GM20431 (cell line): ENCODE results near the gene PRKG1.
"Not testable (repeated sequence)": the region's sequence is repeated elsewhere in the genome, so short reads cannot be mapped to it uniquely, and the experiment has no call there.

Experiments
- in situ Hi-C: fragments of 300-500 bp; cut with MseI, MboI; formaldehyde crosslinking; loops from one replicate; pipeline ENCODE4 v1.15.0; 2020; ENCODE audit warnings: low sequenced_read_pairs; ENCODE audit not compliant: unreplicated experiment

The PRKG1 gene

DNA sequence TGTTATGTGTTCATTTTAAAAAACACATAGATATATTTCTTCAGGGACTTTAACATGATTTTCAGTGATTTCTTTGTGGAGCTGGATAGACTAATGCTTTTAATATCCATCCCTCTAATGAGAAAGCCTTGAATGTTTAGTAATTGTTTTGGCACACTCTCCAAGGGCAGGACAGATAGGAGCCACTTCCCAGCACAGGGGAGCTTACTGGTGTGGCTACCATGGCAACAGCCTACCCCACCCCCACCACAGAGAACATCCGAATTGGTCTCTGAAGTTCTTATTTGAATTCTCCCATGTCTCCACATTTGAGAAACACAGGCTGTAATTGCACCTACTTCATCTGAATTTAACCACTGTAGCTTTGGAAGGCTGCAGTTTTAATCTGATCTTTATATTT, 87.7 kb downstream of the PRKG1 start:
- in situ Hi-C loops: no loop called here

DNA sequence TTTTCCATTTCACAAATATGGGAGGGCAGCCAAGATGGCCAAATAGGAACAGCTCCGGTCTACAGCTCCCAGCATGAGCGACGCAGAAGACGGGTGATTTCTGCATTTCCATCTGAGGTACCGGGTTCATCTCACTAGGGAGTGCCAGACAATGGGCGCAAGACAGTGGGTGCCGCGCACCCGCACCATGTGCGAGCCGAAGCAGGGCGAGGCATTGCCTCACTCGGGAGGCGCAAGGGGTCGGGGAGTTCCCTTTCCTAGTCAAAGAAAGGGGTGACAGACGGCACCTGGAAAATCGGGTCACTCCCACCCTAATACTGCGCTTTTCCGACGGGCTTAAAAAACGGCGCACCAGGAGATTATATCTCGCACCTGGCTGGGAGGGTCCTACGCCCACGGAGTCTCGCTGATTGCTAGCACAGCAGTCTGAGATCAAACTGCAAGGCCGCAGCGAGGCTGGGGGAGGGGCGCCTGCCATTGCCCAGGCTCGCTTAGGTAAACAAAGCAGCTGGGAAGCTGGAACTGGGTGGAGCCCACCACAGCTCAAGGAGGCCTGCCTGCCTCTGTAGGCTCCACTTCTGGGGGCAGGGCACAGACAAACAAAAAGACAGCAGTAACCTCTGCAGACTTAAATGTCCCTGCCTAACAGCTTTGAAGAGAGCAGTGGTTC, 89.2 kb downstream of the PRKG1 start:
- in situ Hi-C loops: not testable (repeated sequence)

DNA sequence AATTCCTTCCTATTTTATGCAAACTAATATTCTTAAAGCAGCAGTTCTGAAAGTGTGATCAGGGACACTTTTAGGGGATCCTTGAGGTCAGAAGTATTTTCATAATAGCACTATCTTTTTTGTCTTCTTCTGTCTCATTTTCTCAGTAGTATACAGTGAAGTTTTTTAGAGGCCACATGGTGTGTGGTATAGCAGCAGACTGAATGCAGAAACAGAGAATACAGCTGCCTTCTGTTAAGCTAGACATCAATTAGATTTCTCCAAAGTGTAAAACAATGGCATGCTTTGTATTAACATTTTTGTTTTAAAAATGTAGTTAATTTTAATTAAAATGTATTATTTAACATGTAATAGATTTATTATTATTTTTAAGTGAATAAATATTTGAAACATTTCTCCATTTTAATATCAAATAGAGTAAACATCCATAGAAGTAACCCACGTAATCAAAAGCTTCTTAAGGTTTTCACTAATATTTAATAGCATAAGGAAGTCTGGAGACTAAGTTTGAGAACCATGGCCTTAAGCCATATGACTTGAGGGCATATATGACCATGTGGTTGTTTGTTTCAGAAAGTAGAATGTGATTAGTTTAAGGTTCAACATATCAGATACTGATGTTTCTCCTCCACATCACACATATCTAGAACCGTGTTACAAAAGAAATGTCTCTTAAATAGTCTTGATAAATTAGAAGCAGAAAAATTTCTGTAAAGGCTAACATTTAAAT, 94.0 kb downstream of the PRKG1 start:
- in situ Hi-C loops: no loop called here

DNA sequence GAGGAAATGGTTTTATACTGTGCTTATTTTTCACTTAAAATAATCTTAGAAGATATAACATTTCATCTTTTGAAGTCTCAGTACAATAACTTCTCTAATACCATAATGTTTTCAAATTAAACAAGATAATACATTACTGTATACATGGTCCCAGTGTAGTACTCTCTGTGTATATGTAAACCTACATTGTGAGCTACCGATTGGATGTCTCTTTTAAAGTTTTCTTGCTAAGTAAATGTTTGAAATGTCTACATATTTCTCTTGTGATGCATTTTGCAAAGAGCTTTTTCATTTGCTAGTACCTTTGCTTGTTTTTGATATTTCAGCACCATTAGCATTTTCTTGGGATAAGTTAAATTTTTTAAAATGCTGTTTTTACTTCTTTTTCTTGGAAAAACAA, 94.8 kb downstream of the PRKG1 start:
- in situ Hi-C loops: no loop called here

DNA sequence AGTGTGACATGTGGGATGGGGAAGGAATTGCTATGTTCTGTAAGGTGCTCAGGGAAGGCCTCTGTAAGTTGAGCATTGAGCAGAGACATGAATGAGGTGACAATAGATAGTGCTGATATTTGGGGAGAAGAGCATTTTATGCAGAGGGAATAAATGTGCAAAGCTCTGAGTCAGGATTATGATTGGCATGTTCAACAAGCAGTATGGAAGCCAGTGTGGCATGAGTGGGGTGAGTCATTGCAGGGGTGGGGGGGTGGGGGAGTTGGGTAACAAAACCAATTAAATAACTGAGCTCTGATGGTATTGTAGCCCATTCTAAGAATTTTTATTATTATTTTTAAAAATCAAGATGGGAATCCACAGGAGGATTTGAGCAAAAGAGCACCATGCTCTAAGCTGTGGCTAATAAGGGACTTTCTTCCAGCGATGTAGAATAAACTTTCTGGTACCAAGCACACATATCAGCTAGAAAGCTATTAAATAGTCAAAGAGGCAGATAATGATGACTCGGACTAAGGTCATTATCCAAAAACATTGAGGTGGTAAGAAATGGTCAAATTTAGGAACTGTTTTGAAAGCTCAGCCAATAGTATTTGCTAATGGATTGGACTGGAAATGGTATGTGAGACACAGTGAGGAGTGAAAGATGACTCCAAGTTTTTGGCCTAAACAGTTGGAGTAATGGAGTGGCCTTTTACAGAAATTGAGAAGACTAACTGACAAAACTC, 96.4 kb downstream of the PRKG1 start:
- in situ Hi-C loops: no loop called here

DNA sequence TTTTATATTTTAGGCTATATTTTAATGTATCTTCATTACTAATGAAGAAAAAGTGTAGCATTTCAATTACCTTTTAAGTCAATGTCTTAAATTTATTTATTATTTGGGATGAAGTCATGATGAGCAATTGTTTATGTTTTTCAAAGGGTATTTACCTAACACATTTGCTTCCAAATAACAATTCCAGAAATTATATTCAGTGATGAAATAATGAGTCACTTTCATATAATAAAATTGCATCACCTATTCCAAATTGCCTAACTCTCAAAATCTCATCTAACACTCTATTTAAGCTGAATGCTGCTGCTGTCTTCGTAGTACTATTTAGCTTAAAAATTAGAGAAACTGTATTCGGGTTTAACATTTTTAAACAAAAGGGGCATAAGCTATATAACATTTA, 97.7 kb downstream of the PRKG1 start:
- in situ Hi-C loops: no loop called here

DNA sequence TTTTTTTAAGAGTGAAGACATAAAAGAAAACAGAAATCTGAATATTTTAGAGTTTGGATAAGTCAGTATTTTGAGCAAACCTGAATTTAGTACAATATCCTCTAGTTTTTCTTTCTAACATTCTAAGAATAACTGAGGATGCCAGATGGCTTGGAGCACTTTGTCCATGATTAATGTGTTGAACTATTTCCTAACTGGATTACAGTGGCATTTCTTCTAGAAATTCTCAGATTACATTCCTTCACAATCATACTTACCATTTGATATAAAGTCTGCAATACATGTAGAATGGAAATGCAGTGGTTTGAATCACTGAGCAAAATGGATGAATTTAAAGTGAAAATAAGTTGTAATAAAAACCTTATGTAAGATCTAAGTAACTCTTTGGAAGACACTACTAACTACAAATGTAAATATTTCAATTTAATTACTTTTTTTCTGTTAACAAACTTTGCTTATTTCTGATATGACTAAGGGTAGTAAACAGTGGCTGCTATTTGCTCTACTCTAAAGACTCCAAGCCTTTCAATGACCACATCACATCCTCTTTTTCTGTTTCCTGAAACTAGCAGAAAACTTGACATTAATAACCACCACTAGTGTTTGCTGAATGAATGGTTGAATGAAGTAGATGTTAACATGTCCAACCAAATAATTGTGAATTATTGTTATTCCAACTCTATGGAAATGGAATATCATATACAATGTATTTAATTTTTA, 102.8 kb downstream of the PRKG1 start:
- in situ Hi-C loops: no loop called here

DNA sequence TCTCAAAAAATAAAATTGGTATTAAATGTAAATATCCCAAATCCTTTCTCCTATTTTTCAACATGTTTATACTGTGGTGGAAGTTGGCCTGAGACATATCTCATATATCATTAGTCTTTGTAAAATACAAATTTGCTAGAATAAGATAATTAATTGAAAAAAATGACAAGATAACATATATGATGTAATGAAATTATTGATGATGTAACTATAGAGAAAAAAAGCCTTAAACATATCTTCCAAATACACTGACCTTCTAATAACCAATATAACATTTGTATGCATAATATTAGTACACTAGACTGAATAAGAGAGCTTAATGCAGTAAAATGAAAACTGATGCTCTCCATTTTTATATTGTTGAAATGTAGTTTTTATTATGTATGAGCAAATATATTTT, 104.3 kb downstream of the PRKG1 start:
- in situ Hi-C loops: no loop called here

DNA sequence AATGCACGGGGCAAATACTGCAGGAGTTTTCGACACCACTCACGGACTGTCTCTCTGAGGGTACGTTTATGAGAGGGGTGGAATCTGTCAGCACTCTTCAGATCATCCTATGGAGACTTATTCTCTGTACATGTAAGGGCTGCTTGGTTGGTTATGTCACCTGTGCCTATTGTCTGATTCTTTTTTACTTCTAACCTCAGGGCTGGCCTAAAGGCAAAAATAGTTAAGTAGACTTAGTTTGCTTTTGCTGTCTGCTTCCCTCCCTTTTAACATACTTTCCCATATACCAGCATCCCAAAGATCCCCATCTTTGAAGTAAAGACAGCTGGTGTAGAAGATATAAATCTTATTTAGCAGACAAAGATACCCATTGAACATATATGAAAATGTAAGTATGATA, 105.9 kb downstream of the PRKG1 start:
- in situ Hi-C loops: no loop called here

DNA sequence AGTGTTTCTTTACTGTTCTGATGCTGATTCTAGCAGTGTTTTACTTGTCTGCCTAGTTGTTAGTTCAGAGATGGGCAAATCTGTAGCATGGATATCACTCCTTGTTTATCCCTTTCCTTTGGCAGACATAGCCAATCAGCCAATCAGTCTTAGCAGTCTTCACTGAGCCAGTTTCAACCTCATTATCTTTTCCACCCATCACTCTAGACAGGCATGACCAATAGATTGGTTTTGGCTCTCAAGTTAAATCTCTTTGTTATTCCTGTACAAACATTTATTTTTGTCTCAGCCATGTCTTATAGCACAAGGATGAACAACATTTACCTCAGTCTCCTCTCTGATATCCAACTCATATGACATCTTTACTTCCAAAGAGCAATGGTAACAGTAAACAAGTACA, 109.5 kb downstream of the PRKG1 start:
- in situ Hi-C loops: no loop called here

DNA sequence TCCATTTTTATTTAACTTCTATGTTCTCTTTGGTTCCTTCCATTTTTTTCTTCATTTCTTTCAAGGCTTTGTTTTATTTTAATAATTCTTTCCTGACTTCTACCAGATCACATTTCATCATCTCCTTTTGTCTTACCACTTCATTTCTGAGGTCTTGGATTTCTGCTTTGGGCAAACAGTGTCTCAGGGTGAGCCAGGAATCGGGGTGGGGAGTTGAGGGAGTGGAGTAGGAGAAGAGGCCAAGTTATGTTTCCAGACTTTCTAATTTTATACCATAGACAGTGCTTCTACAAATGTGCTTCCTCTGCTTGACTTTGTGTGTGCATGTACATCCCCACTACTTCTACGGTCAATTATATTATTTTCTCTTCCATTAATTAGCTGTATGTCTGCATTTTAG, 112.1 kb downstream of the PRKG1 start:
- in situ Hi-C loops: no loop called here

DNA sequence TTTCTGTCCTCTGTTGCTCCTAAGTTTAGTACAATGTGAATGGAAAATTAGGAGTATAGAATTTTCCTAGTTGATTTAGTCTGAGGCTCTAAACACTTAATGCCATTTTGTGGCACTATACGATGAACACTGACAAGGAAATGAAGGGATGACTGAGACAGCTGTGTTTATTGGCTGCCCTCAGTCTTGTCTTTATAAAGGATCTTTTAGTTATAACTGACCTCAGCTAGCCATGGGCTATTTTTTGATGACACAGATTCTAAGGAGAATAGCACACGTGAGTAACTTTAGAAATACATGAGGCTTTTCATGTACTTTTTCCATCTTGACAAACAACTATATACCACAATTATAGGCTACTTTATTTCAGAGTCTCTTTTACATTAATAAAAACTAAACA, 113.7 kb downstream of the PRKG1 start:
- in situ Hi-C loops: no loop called here

DNA sequence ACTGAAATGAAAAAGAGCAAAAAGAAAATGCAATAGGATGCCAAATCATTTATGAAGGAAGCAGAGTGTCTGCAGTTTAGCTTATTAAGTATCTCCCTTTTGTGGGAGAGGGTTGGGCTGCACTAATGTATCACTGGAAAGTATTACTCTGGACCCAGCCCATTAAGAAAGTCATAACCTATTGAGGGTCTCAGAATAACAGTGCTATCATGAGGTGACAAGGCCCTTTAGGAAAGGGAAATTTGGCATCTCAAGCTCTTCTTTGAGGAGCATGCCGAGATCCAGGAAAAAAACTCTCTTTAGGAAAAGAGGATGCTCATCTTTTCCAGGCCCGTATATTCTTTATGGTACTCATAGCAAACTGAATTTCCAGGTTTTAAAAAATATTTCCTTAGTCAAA, 114.6 kb downstream of the PRKG1 start:
- in situ Hi-C loops: no loop called here

DNA sequence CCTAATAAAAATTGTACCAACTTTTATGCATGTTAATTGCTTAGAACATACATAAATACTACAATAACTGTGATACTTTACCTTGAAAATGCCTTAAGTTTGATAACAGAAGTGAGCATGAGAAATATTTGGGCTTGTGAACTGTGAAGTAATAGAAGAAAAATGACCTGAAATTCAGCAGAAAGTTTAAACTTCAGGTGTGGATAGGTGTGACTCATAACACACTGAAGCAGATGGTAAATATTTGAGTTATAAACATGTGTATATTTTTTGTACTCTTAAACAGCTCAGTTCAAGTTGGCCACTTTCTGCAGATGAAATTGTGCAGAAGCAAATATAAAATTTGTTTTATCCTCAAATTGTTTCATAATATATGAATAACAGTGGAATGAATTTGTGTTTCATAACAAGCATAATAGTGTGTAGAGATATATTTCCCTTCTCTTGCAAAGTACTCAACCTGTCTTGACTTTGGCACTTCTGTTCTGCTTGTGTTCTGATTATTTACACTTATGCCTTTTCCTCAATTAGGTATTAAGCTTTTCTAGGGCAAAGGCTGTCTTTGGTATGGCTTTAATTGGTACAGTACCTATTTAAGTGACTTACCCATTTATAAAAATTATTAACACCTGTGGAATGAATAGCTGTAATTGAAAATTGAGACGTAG, 122.4 kb downstream of the PRKG1 start:
- in situ Hi-C loops: no loop called here

DNA sequence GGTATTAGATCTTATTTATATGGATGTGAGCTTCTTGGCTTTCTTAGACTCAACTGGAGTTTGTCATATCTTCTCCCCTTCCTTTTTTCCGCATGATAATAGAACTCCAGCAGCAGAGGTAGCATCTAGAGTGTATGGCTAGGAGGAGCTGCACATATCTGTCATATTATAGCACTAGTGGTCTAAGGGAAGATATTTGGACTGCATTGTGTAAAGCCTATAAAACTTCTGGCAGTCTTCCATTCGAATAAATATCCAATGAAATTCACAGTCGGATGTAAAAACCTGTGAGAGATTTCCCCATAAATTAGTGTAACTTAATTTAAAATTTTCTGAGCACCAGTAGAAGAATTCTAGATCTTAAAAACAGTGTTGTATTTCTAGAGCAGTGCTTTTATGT, 123.9 kb downstream of the PRKG1 start:
- in situ Hi-C loops: no loop called here

DNA sequence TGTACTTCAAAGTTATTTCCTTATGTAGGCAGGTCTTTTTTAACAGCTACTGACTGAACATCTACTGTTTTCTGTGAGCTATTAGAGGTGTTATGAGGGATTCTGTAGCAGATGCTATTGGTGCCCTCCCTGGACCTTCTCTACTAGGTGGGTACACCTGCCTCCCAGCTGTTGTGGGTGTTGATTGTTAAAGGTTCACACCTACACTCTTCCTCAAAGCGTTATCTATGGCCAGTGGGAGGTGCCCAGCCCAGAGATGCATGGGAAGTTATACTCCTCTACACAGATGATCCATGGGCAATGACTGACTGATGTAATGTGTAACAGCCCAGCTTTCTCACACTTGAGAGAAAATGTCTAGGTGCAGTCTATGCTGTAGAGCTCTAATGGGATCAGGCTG, 127.7 kb downstream of the PRKG1 start:
- in situ Hi-C loops: no loop called here

DNA sequence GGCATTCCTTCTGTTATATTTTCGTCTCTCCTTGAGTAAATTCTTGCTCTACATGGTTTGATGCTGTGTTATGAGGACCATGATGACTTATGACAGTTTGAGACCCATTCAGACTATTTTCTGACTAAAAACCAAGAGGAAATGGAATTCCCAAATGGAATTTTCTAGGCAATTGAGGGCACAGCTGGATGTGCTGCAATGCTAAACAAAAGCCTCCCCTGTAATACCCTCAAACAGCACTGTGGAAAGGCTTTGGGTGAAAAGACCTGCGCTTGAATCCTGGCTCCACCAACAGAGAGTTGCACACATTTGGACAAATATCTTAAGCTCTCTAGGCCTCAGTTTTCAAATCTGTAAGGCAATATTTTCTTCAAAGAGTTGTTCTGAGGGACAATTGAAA, 129.1 kb downstream of the PRKG1 start:
- in situ Hi-C loops: no loop called here

DNA sequence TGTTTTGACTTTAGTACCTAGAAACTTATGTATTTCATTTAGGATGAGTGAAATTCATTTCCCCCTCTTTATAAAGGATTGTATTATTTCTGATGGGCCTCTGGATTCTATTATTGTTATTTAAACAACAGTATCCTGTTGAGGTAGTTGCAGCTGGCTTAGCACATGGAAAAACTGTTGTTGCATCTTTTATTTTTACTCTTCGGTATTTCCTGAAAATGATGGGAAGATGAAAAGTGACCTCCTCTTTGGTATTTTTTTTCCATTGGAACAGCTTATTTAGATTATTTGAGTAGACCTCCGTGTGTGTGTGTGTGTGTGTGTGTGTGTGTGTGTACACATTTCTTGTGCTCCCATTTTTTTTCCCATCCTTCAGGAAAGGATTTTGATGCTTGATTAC, 129.8 kb downstream of the PRKG1 start:
- in situ Hi-C loops: no loop called here

DNA sequence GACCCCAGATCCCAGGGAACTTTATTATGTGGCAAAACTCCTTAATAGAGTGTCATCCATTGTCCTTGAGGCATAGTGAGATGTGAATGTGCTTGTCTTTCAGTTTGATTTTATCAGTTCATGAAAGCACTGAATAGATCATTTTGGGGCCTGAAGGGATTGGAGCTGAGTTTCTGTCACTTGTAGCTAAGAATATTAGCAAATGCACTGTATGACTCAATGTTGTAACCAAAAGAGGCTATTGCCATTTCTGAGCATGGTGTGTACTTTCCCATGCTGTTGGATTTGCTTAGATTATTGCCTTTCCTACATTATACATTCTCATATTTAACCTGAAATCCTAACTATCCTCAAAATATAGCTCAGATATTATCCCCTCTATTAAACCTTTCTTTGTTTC, 130.4 kb downstream of the PRKG1 start:
- in situ Hi-C loops: no loop called here

DNA sequence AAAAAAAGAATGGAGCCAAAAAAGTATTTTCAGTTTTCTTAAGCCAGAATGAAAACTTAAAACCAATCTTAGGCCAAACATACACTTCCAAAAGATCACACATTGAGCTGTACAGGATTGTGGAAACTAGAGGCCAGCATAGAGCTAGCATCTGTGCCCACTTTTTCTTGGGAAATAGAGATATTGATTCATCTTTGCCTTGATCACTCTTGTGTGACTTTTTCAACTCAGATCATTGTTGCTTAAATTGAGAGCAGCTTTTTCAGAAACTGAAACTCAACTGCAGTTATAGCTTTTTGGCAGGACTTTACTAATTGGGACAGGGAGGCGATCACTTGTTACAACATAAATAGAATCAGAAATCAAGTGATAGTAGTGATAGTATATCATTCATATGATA, 132.2 kb downstream of the PRKG1 start:
- in situ Hi-C loops: no loop called here
